GM12878 (cell line): ENCODE measurements around the gene KIF2A. TPM values are rescaled to one million over a fixed set of nuclear protein-coding genes. Genes with fewer than 3 reads are reported as not detected.

ENCODE experiments used
- ATAC-seq: fragments of 200-7000 bp; cut with Tn5 transposase; 3 replicates; pipeline ENCODE4 v1.9.1; 2020; ENCODE audit warnings: mild to moderate bottlenecking, moderate library complexity
- BruUV-seq: library from RNA; stranded (reverse); fragments of 400-500 nt; replicated peaks from 2 replicates; lab custom pipeline; 2021; lab: Mats Ljungman, UMichigan
- CTCF ChIA-PET: fragments of 300-600 bp; sonication (Branson Sonifier 250); formaldehyde crosslinking; extraction: SDS; loops from one replicate; lab custom pipeline; 2021; ENCODE audit warnings: inconsistent platforms; lab: Yijun Ruan, JAX
- POLR2A ChIA-PET: fragments of 350-600 bp; formaldehyde crosslinking; extraction: SDS; loops from one replicate; lab custom pipeline; 2021; ENCODE audit warnings: inconsistent platforms; lab: Charles Lee
- RAD21 ChIA-PET: fragments of 300-600 bp; sonication (Branson Sonifier 250); formaldehyde crosslinking; loops from one replicate; lab custom pipeline; 2023; ENCODE audit warnings: antibody characterized with exemption; ENCODE audit not compliant: unreplicated experiment; lab: Charles Lee
- SMC1A ChIA-PET: fragments of 300-600 bp; sonication (Branson Sonifier 250); formaldehyde crosslinking; loops from one replicate; lab custom pipeline; 2023; ENCODE audit not compliant: unreplicated experiment, uncharacterized antibody; lab: Charles Lee
- DNase-seq: peaks from one replicate; pipeline ENCODE4 v3.0.0-alpha.2; 2011; ENCODE audit warnings: low read depth, low spot score
- FAIRE-seq: peaks from 3 replicates; lab custom pipeline; 2011; peaks lifted over from hg19 to GRCh38; lab: Jason Lieb, UNC
- H2AFZ ChIP-seq: 2 replicates; pipeline ENCODE4 v1.6.0; 2011; ENCODE audit warnings: low read depth, low read length, control low read depth; ENCODE audit not compliant: control insufficient read depth
- H3K27ac ChIP-seq: 2 replicates; pipeline ENCODE4 v1.5.1; 2011; ENCODE audit warnings: control low read depth; ENCODE audit not compliant: control insufficient read depth, insufficient read depth
- H3K27me3 ChIP-seq, 2 experiments: replicated peaks in 1 of 2; 2 replicates each; pipeline versions ENCODE4 v1.6.0 to v1.6.1; 2011; ENCODE audit warnings: low read length in 1 of 2; ENCODE audit not compliant: control insufficient read depth in 2 of 2, insufficient read depth in 2 of 2
- H3K36me3 ChIP-seq, 2 experiments: 2 replicates each; pipeline ENCODE4 v1.5.1; 2011; ENCODE audit warnings: low read length in 1 of 2; ENCODE audit not compliant: control insufficient read depth in 2 of 2, insufficient read depth in 2 of 2
- H3K4me1 ChIP-seq: 2 replicates; pipeline ENCODE4 v1.6.1; 2011; ENCODE audit warnings: mild to moderate bottlenecking, low read length, moderate library complexity, mixed read lengths; ENCODE audit not compliant: control insufficient read depth, insufficient read depth
- H3K4me2 ChIP-seq: 2 replicates; pipeline ENCODE4 v1.6.0; 2011; ENCODE audit warnings: control low read depth; ENCODE audit not compliant: control insufficient read depth, insufficient read depth
- H3K4me3 ChIP-seq: fragments of 200-600 bp; sonication (generic); 2 replicates; pipeline ENCODE4 v1.5.1; 2016
- H3K79me2 ChIP-seq: 2 replicates; pipeline ENCODE4 v1.6.0; 2011; ENCODE audit warnings: low read length; ENCODE audit not compliant: control insufficient read depth, insufficient read depth
- H3K9ac ChIP-seq: 2 replicates; pipeline ENCODE4 v1.8.0; 2011; ENCODE audit warnings: low read length, control low read depth, mixed read lengths; ENCODE audit not compliant: control insufficient read depth, insufficient read depth
- H3K9me3 ChIP-seq: replicated peaks from 3 replicates; pipeline ENCODE4 v1.5.1; 2011; ENCODE audit warnings: mild to moderate bottlenecking, low read length; ENCODE audit not compliant: control insufficient read depth, insufficient read depth
- H4K20me1 ChIP-seq: 2 replicates; pipeline ENCODE4 v1.6.0; 2011; ENCODE audit not compliant: control insufficient read depth, insufficient read depth
- ATF7 ChIP-seq: fragments of 450-650 bp; IDR thresholded peaks from 2 replicates; pipeline ENCODE4 v1.6.1; 2016; ENCODE audit warnings: low read depth, mild to moderate bottlenecking
- BHLHE40 ChIP-seq, 2 experiments: fragments of 450-650 bp in 1 of 2; IDR thresholded peaks; 2 replicates each; pipeline ENCODE4 v1.6.1; 2011 to 2017; ENCODE audit warnings: low read depth in 2 of 2, borderline replicate concordance in 1 of 2, improper control_type of control experiment in 1 of 2, low read length in 1 of 2, mild to moderate bottlenecking in 1 of 2
- BMI1 ChIP-seq: fragments of 450-650 bp; IDR thresholded peaks from 2 replicates; pipeline ENCODE4 v1.6.1; 2016; ENCODE audit warnings: mild to moderate bottlenecking, moderate library complexity, borderline replicate concordance
- HSF1 ChIP-seq: fragments of 150-350 bp; IDR thresholded peaks from 2 replicates; pipeline ENCODE4 v1.6.1; 2014; ENCODE audit warnings: mild to moderate bottlenecking, low read depth, low read length
- IRF4 ChIP-seq: IDR thresholded peaks from 2 replicates; pipeline ENCODE4 v1.6.1; 2011; ENCODE audit warnings: low read depth, low read length
- JUNB ChIP-seq: IDR thresholded peaks from 2 replicates; pipeline ENCODE4 v1.6.1; 2016; ENCODE audit warnings: antibody characterized with exemption, mild to moderate bottlenecking
- LARP7 ChIP-seq: fragments of 450-650 bp; IDR thresholded peaks from 2 replicates; pipeline ENCODE4 v1.6.1; 2017; ENCODE audit warnings: mild to moderate bottlenecking
- NRF1 ChIP-seq: conservative IDR thresholded peaks from 2 replicates; pipeline ENCODE4 v1.6.1; 2011; ENCODE audit warnings: mild to moderate bottlenecking, low read depth, low read length, improper control_type of control experiment
- PAX8 ChIP-seq: fragments of 450-650 bp; IDR thresholded peaks from 2 replicates; pipeline ENCODE4 v1.6.1; 2017; ENCODE audit warnings: mild to moderate bottlenecking, moderate library complexity
- WGBS: methylation state at CpG from one replicate; pipeline ENCODE4 v1.1.6; 2016; ENCODE audit warnings: low lambda C conversion rate; ENCODE audit not compliant: insufficient replicate concordance, insufficient coverage; ENCODE audit errors: missing lambda C conversion rate; 5-methylcytosine and 5-hydroxymethylcytosine counted together
- in situ Hi-C: fragments of 300-500 bp; cut with MboI; formaldehyde crosslinking; loops from 9 replicates; pipeline ENCODE4 v1.14.3; 2018; ENCODE audit warnings: mixed read lengths
- intact Hi-C: fragments of 100-400 bp; cut with micrococcal nuclease; formaldehyde crosslinking; loops from one replicate; pipeline ENCODE4 v1.14.2; 2022; ENCODE audit not compliant: unreplicated experiment
- polyA plus RNA-seq, 11 experiments: library from polyadenylated mRNA; depleted of rRNA in 4 of 11; unstranded in 6 of 11; stranded (reverse) in 5 of 11; fragments of >200 nt; fragmentation: Nextera tagmentation in 4 of 11; fragmentation: Illumina TruSeq in 1 of 11; extraction: Ambion mirVana in 4 of 11; extraction: Trizol in 1 of 11; gene quantifications; 1 replicate in 1 of 11; 2 replicates in 10 of 11; pipeline versions ENCODE4 v1.2.1 to v1.2.3, GENCODE V29; 2011 to 2016; ENCODE audit warnings: inconsistent platforms in 2 of 11, missing spikeins in 2 of 11, low read depth in 1 of 11
- total RNA-seq, 4 experiments: library from RNA; depleted of rRNA in 3 of 4; stranded (reverse); fragments of >200 nt in 3 of 4; fragmentation: Illumina TruSeq in 1 of 4; extraction: Trizol in 1 of 4; gene quantifications; 2 replicates each; pipeline versions ENCODE4 v1.2.1 to v1.2.3, GENCODE V29; 2013 to 2021

Gene KIF2A
- total and polyA plus RNA-seq, 10 of the 15 experiments (the other 5 are each of a cell fraction or from before 2014, with no cell fraction given), result 35.9 to 124 (median 80.1) TPM

- TF ChIP-seq PAX8 (no peak), IRF4 (no peak), ATF7 (no peak)
- TF ChIP-seq, all 136 proteins: peak for 0
These were observed 6.7 kb downstream of the KIF2A start (continued) for GRCh38 chr5:62312674-62313073.

- Histone ChIP-seq H3K27ac (no peak overlapping the region), H3K9me3 (no peaks in the 10 kb centered on the region), H2AFZ (no peak overlapping the region), H3K79me2 (peaks cover 91% of the 10 kb centered on the region), H3K9ac (no peak overlapping the region), H3K4me2 (no peak overlapping the region), H3K36me3 (peaks cover 0 to 4% of the 10 kb centered on the region in 2 experiments; a peak in 1 of 4 replicates), H3K4me1 (no peaks in the 10 kb centered on the region; the same call in 1 of the 2 replicates), H4K20me1 (no peaks in the 10 kb centered on the region; the same call in 1 of the 2 replicates), H3K27me3 (no peaks in the 10 kb centered on the region), H3K4me3 (no peak overlapping the region)
- ATAC-seq, result no peak
- RAD21 ChIA-PET, result no interaction called here
- SMC1A ChIA-PET, result interaction anchor here (0.9 to 1.5 kb wide), 3 partner anchors 13 to 98 kb away, joined by 3 to 5 read pairs (median 3); partner anchors contain the start of gene IPO11
- DNase-seq, result no peak
- WGBS, result 98% methylated on average over 2 of the region's 2 CpGs
- BruUV-seq, result no TSS peak
- POLR2A ChIA-PET, result no interaction called here
- in situ Hi-C loops (no loop called here), intact Hi-C loops (no loop called here)
- CTCF ChIA-PET, result interaction anchor here (1.2 to 1.3 kb wide), 2 partner anchors 17 to 38 kb away, joined by 3 read pairs; no protein-coding TSS in a partner anchor
- no peak for TF ChIP-seq BMI1
- TF ChIP-seq JUNB, result no peak
- no peak for TF ChIP-seq NRF1
- no peak for TF ChIP-seq LARP7
- no peak for TF ChIP-seq HSF1
- TF ChIP-seq BHLHE40 (IDR thresholded peaks at IDR 0.05; ENCODE audit: borderline replicate concordance in 1 of 2, low read depth in 2 of 2, low read length in 1 of 2), result no peak
- no peak for FAIRE-seq
These were observed 8.3 kb downstream of the KIF2A start for GRCh38 chr5:62314213-62314830.
